Thoracic aorta (tissue), 2 donors: ENCODE results near the gene PPCDC. TPM values are rescaled to one million over a fixed set of nuclear protein-coding genes. Genes with fewer than 3 reads are reported as not detected.

Experiments
- ATAC-seq: fragments of 150-250 bp; one replicate; pipeline ENCODE4 v1.8.0; 2017; ENCODE audit warnings: low read depth; ENCODE audit not compliant: insufficient number of reproducible peaks, low FRiP score
- DNase-seq: peaks from one replicate; pipeline ENCODE4 v3.0.0-alpha.2; 2020; ENCODE audit warnings: low spot score
- H3K27ac ChIP-seq, 2 donors: fragments of 200-600 bp; sonication (generic); 1 replicate in 1 of 2; 2 replicates in 1 of 2; pipeline ENCODE4 v1.5.1; 2016; ENCODE audit warnings: mild to moderate bottlenecking in 2 of 2, moderate library complexity in 2 of 2
- H3K27me3 ChIP-seq: fragments of 200-600 bp; sonication (generic); replicated peaks from 2 replicates; pipeline ENCODE4 v1.6.0; 2016; ENCODE audit warnings: mild to moderate bottlenecking; ENCODE audit not compliant: insufficient read depth
- H3K36me3 ChIP-seq: fragments of 200-600 bp; sonication (generic); one replicate; pipeline ENCODE4 v1.5.1; 2016
- H3K4me1 ChIP-seq, 2 donors: fragments of 200-600 bp; sonication (generic); 1 replicate in 1 of 2; 2 replicates in 1 of 2; pipeline versions ENCODE4 v1.5.1 to v1.6.0; 2016; ENCODE audit warnings: low read depth in 2 of 2, mild to moderate bottlenecking in 1 of 2; ENCODE audit not compliant: control insufficient read depth in 1 of 2
- H3K4me3 ChIP-seq: fragments of 200-600 bp; sonication (generic); 2 replicates; pipeline ENCODE4 v1.5.1; 2016; ENCODE audit warnings: mild to moderate bottlenecking
- H3K9me3 ChIP-seq: fragments of 200-600 bp; sonication (generic); 2 replicates; pipeline ENCODE4 v1.5.1; 2016
- CTCF ChIP-seq: fragments of 200-600 bp; sonication (generic); IDR thresholded peaks from one replicate; pipeline ENCODE4 v1.5.1; 2019; ENCODE audit warnings: antibody characterized with exemption
- total RNA-seq, 2 donors: library from RNA; depleted of rRNA; stranded (reverse); fragments of >200 nt; gene quantifications; one replicate each; pipeline versions ENCODE4 v1.1.0 to v1.2.3, GENCODE V29; 2016

The PPCDC gene
- total RNA-seq, 2 donors from 2014 or later = 8.5 to 13.7 TPM

- no peak for DNase-seq
- H3K4me3 ChIP-seq = no peak overlapping the region
- no peak for TF ChIP-seq CTCF
- H3K27ac ChIP-seq = no peak overlapping the region
- no peaks in the 10 kb centered on the region for H3K9me3 ChIP-seq
- no peaks in the 10 kb centered on the region for H3K27me3 ChIP-seq
- no peak for ATAC-seq
- H3K4me1 ChIP-seq = no peaks in the 10 kb centered on the region
- H3K36me3 ChIP-seq = no peaks in the 10 kb centered on the region
Observed at GRCh38 chr15:75008629-75009326, 14.6 kb upstream of the PPCDC start.

- no peak for ATAC-seq
- DNase-seq = no peak
- no peaks in the 10 kb centered on the region for H3K9me3 ChIP-seq
- H3K27me3 ChIP-seq = no peaks in the 10 kb centered on the region
- H3K4me1 ChIP-seq = no peaks in the 10 kb centered on the region
- H3K36me3 ChIP-seq = no peaks in the 10 kb centered on the region
- no peak for TF ChIP-seq CTCF
- H3K4me3 ChIP-seq = no peak overlapping the region
- no peak overlapping the region for H3K27ac ChIP-seq
Observed at GRCh38 chr15:75016431-75016830, 7.0 kb upstream of the PPCDC start.

GRCh38 chr15:75019916-75020315 lies 3.5 kb upstream of the PPCDC start:
- DNase-seq (no peak), ATAC-seq (no peak)
- Histone ChIP-seq H3K4me3 (no peak overlapping the region), H3K4me1 (peaks cover 5 to 9% of the 10 kb centered on the region in 2 donors), H3K27ac (no peak overlapping the region), H3K9me3 (no peaks in the 10 kb centered on the region), H3K36me3 (no peaks in the 10 kb centered on the region), H3K27me3 (no peaks in the 10 kb centered on the region)
- TF ChIP-seq CTCF = no peak

- no peak overlapping the region for H3K4me3 ChIP-seq
- H3K4me1 ChIP-seq = peaks cover 5 to 13% of the 10 kb centered on the region in 2 donors
- no peak overlapping the region for H3K27ac ChIP-seq
- H3K36me3 ChIP-seq = no peaks in the 10 kb centered on the region
- H3K9me3 ChIP-seq = no peaks in the 10 kb centered on the region
- DNase-seq (no peak), ATAC-seq (no peak)
- no peak for TF ChIP-seq CTCF
- no peaks in the 10 kb centered on the region for H3K27me3 ChIP-seq
Observed at GRCh38 chr15:75021341-75021740, 2.0 kb upstream of the PPCDC start.

- no peak for ATAC-seq
- DNase-seq = no peak
- Histone ChIP-seq H3K4me1 (peaks cover 5 to 13% of the 10 kb centered on the region in 2 donors), H3K27me3 (no peaks in the 10 kb centered on the region), H3K9me3 (no peaks in the 10 kb centered on the region), H3K27ac (no peak overlapping the region), H3K4me3 (no peak overlapping the region), H3K36me3 (no peaks in the 10 kb centered on the region)
- TF ChIP-seq CTCF = no peak
Observed at GRCh38 chr15:75022783-75023180, 608 bp upstream of the PPCDC start.
